Measurements from ENCODE around the gene FAT1. TPM values are rescaled to one million over a fixed set of nuclear protein-coding genes. Genes with fewer than 3 reads are reported as not detected.

Gene FAT1
- total and polyA plus RNA-seq, 8 donors: 8.2 to 272 (median 60.4) TPM

DNA sequence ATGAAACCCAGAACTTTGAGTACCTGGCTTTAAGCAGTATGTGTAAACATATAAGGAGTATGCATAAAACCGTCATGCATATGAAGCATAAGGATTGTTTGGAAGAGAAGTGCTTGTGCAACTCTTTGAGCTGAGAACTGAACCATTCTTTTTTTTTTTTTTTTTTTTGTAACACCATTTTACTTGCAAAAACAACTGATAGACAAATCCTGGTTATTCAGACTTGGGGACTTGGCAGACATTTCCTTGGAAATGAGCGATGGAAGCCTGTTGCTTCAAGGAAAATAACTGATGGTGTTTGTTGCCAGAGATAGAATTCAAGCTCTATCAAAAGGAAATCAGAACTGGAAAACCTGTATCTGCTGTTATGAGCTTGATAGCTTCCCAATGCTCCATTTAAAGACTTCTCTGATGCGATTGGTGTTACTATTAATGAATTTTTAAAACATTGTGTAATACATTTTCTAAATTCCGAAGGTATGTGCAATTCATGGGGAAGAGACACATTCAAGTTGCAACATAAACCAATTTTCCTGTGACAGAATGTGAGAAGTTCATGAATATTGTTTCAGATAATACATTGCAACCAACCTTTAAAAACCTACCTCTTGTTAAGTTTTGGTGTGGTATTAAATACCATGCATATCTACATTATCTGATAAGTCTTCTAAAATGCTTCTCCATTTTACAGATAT is 47.0 kb upstream of the FAT1 start:
- Histone ChIP-seq H3K27ac (no peak overlapping the region), H3K36me3 (no peaks in the 10 kb centered on the region), H3K9me3 (no peaks in the 10 kb centered on the region), H3K27me3 (no peaks in the 10 kb centered on the region), H3K4me3 (no peak overlapping the region), H3K4me1 (no peaks in the 10 kb centered on the region)
- WGBS, 5 donors: 82 to 89% (median 86%) methylated on average over 4 of the region's 4 CpGs
- intact Hi-C loops (cut with DNase I; ENCODE audit: low total_unique reads): no loop called here
- no peak for DNase-seq
- TF ChIP-seq, protein P1, sequence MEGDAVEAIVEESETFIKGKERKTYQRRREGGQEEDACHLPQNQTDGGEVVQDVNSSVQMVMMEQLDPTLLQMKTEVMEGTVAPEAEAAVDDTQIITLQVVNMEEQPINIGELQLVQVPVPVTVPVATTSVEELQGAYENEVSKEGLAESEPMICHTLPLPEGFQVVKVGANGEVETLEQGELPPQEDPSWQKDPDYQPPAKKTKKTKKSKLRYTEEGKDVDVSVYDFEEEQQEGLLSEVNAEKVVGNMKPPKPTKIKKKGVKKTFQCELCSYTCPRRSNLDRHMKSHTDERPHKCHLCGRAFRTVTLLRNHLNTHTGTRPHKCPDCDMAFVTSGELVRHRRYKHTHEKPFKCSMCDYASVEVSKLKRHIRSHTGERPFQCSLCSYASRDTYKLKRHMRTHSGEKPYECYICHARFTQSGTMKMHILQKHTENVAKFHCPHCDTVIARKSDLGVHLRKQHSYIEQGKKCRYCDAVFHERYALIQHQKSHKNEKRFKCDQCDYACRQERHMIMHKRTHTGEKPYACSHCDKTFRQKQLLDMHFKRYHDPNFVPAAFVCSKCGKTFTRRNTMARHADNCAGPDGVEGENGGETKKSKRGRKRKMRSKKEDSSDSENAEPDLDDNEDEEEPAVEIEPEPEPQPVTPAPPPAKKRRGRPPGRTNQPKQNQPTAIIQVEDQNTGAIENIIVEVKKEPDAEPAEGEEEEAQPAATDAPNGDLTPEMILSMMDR (IDR thresholded peaks at IDR 0.05): no peak
- TF ChIP-seq POLR2AphosphoS5 (IDR thresholded peaks at IDR 0.05): no peak
- no peak for TF ChIP-seq POLR2A (IDR thresholded peaks at IDR 0.05)
- TF ChIP-seq EP300 (IDR thresholded peaks at IDR 0.05): no peak

DNA sequence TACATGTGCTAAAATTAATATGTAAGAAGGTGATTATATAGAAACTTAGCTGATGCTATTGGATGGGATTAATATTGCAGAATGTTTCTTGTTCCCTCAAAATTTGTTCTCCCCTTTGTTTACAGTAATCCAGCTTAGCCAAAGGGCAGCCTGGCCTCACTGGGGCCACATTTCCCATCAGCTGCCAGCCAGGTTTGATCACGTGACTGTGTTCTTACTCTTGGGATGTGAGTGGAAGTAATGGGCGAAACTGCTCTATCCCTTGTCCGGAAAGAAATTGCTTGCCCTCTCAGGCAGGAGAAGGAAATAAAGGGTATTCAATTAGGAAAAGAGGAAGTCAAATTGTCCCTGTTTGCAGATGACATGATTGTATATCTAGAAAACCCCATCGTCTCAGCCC is 44.1 kb upstream of the FAT1 start:
- Histone ChIP-seq H3K9me3 (no peaks in the 10 kb centered on the region), H3K27me3 (no peaks in the 10 kb centered on the region), H3K36me3 (no peaks in the 10 kb centered on the region), H3K4me3 (no peak overlapping the region), H3K4me1 (peaks cover 0 to 5% (median 0%) of the 10 kb centered on the region in 4 donors), H3K27ac (no peak overlapping the region)
- DNase-seq: no peak
- intact Hi-C loops (cut with DNase I; ENCODE audit: low total_unique reads): no loop called here
- WGBS, 5 donors: 84 to 98% (median 94%) methylated on average over 3 to 4 of the region's 4 CpGs
- TF ChIP-seq POLR2AphosphoS5 (IDR thresholded peaks at IDR 0.05): no peak
- no peak for TF ChIP-seq EP300 (IDR thresholded peaks at IDR 0.05)
- TF ChIP-seq, protein P1 (IDR thresholded peaks at IDR 0.05): no peak
- TF ChIP-seq POLR2A (IDR thresholded peaks at IDR 0.05): no peak

DNA sequence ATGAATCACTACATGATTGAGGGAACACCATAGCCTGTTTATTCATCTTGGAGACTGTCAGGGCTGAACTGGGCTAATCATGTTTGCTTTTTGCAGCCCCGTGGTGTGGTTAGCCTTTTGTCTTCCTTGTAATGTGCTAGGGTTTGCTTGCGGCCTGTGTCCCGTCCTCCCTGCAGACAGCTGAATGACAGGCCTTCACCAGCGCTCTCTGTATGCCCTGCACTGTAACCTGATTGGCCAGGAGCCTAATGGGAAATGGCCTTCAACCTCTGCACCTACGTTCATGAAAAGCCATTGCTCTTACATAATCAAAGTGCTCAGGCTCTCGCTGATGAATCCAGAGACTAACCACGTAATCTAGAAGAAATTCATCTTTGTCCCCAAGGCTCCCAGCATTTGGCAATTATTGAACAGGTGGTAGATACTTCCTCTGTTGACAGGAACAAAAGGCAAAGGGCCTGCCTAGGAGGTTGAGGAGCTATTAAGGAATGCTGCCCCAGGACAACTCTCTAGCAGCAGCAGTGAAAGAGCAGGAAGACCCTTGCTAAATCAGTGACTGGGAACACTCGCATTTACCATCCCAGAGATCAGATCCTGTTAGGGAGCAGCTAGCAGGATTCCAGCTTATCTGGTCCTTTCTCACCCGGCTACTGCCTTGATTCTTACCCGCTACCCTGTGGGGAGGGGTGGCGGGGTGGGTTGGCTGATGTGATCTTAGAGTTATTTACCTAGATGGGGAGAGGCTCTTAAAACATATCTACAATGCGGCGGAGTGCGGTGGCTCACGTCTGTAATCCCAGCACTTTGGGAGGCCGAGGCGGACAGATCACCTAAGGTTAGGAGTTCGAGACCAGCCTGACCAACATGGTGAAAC is 42.3 kb upstream of the FAT1 start:
- H3K9me3 ChIP-seq: no peaks in the 10 kb centered on the region
- DNase-seq: peak in 1 of 2 donors; percentile 41
- no peak overlapping the region for H3K27ac ChIP-seq
- H3K4me1 ChIP-seq: peaks cover 0 to 5% (median 0%) of the 10 kb centered on the region in 4 donors
- 64 to 69% (median 67%) methylated on average over 18 of the region's 18 CpGs for WGBS, 5 donors
- H3K27me3 ChIP-seq: no peaks in the 10 kb centered on the region
- no peaks in the 10 kb centered on the region for H3K36me3 ChIP-seq
- no peak for TF ChIP-seq EP300 (IDR thresholded peaks at IDR 0.05)
- no peak for TF ChIP-seq POLR2A (IDR thresholded peaks at IDR 0.05)
- no peak overlapping the region for H3K4me3 ChIP-seq
- intact Hi-C loops (cut with DNase I; ENCODE audit: low total_unique reads): no loop called here

DNA sequence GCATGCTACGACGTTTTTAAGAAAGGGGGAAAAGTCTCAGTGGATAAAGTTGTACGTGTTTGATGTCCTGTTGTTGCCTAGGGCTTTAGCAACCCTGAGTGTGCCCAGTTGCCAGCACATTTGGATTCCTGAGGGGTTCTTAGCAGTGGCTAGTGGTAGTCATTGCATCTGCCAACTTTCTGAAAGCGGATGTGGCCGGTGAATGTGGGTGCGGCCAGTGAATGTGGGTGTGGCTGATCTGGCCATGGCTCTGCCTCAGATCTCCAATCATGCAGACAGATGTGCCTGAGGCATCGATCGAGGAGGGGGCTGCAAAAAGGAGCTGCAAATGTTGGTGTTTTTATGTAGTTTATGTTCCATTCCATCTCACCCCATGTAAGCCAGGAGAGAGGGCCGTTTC is 41.5 kb upstream of the FAT1 start:
- intact Hi-C loops (cut with DNase I; ENCODE audit: low total_unique reads): no loop called here
- TF ChIP-seq POLR2A (IDR thresholded peaks at IDR 0.05) (no peak), POLR2AphosphoS5 (IDR thresholded peaks at IDR 0.05) (no peak), EP300 (IDR thresholded peaks at IDR 0.05) (no peak)
- TF ChIP-seq, protein P1 (IDR thresholded peaks at IDR 0.05): no peak
- no peaks in the 10 kb centered on the region for H3K27me3 ChIP-seq
- no peak overlapping the region for H3K4me3 ChIP-seq
- H3K9me3 ChIP-seq: no peaks in the 10 kb centered on the region
- H3K4me1 ChIP-seq: peaks cover 0 to 5% (median 0%) of the 10 kb centered on the region in 4 donors
- H3K27ac ChIP-seq: no peak overlapping the region
- whole genome bisulfite sequencing, 5 donors: 48 to 56% (median 54%) methylated on average over 9 of the region's 9 CpGs
- no peaks in the 10 kb centered on the region for H3K36me3 ChIP-seq
- peak in 1 of 2 donors; percentile 29 for DNase-seq
